Right renal cortex interstitium (tissue), 3 donors: Measurements from ENCODE around the gene ELOVL6. TPM values are rescaled to one million over a fixed set of nuclear protein-coding genes. Genes with fewer than 3 reads are reported as not detected.
A peak's percentile ranks its signal among the peaks of the same experiment; 100 is the strongest.

Experiments used
- DNase-seq, 3 donors: peaks; one replicate each; pipeline ENCODE4 v3.0.0-alpha.2; 2013; ENCODE audit warnings: low read depth in 3 of 3, low spot score in 2 of 3
- polyA plus RNA-seq, 3 donors: library from polyadenylated mRNA; unstranded; fragments of 120-200 nt; gene quantifications; one replicate each; pipeline ENCODE4 v1.2.1, GENCODE V29; 2013; ENCODE audit not compliant: insufficient read length in 3 of 3

ELOVL6 gene
- polyA plus RNA-seq, 3 donors = 31.5 to 36.7 (median 33.5) TPM

- no peak for DNase-seq
These were observed 67.6 kb downstream of the ELOVL6 start for GRCh38 chr4:110130576-110131358.

GRCh38 chr4:110129544-110129943 is 68.9 kb downstream of the ELOVL6 start:
- DNase-seq = no peak

- DNase-seq = no peak
These were observed 69.9 kb downstream of the ELOVL6 start for GRCh38 chr4:110128472-110128919.

- DNase-seq = no peak
These were observed 70.4 kb downstream of the ELOVL6 start for GRCh38 chr4:110128029-110128428.

GRCh38 chr4:110124711-110125110 is 73.7 kb downstream of the ELOVL6 start:
- DNase-seq = no peak

GRCh38 chr4:110122201-110122600 is 76.2 kb downstream of the ELOVL6 start:
- DNase-seq = no peak

GRCh38 chr4:110120506-110120905 is 77.9 kb downstream of the ELOVL6 start:
- no peak for DNase-seq

GRCh38 chr4:110119880-110120279 is 78.5 kb downstream of the ELOVL6 start:
- DNase-seq = no peak

GRCh38 chr4:110119337-110119736 is 79.1 kb downstream of the ELOVL6 start:
- no peak for DNase-seq

- DNase-seq = no peak
These were observed 86.4 kb downstream of the ELOVL6 start for GRCh38 chr4:110112056-110112455.

- no peak for DNase-seq
These were observed 89.0 kb downstream of the ELOVL6 start for GRCh38 chr4:110109455-110109854.

- no peak for DNase-seq
These were observed 89.5 kb downstream of the ELOVL6 start for GRCh38 chr4:110108960-110109359.

- no peak for DNase-seq
These were observed 90.0 kb downstream of the ELOVL6 start for GRCh38 chr4:110108422-110108821.

GRCh38 chr4:110107866-110108265 is 90.5 kb downstream of the ELOVL6 start:
- no peak for DNase-seq

- no peak for DNase-seq
These were observed 91.5 kb downstream of the ELOVL6 start for GRCh38 chr4:110106931-110107296.

GRCh38 chr4:110104661-110105060 is 93.8 kb downstream of the ELOVL6 start:
- DNase-seq = no peak

GRCh38 chr4:110099638-110100037 is 98.8 kb downstream of the ELOVL6 start:
- DNase-seq = no peak

GRCh38 chr4:110096405-110096804 is 102.0 kb downstream of the ELOVL6 start:
- DNase-seq = no peak

- no peak for DNase-seq
These were observed 105.8 kb downstream of the ELOVL6 start for GRCh38 chr4:110092646-110093045.

- no peak for DNase-seq
These were observed 106.8 kb downstream of the ELOVL6 start for GRCh38 chr4:110091434-110092140.

- DNase-seq = no peak
These were observed 109.7 kb downstream of the ELOVL6 start for GRCh38 chr4:110088670-110089069.

- DNase-seq = peak; percentile 25 to 44 (median 31)
These were observed 111.2 kb downstream of the ELOVL6 start for GRCh38 chr4:110087070-110087708.
